HG03558 (cell line): ENCODE data around the gene NEDD4L.

Source experiments
- ATAC-seq: cut with Tn5 transposase; IDR thresholded peaks from one replicate; pipeline ENCODE4 v1.9.1; 2021; ENCODE audit warnings: moderate number of reproducible peaks; ENCODE audit not compliant: unreplicated experiment; ENCODE audit errors: extremely low read depth

NEDD4L gene

DNA sequence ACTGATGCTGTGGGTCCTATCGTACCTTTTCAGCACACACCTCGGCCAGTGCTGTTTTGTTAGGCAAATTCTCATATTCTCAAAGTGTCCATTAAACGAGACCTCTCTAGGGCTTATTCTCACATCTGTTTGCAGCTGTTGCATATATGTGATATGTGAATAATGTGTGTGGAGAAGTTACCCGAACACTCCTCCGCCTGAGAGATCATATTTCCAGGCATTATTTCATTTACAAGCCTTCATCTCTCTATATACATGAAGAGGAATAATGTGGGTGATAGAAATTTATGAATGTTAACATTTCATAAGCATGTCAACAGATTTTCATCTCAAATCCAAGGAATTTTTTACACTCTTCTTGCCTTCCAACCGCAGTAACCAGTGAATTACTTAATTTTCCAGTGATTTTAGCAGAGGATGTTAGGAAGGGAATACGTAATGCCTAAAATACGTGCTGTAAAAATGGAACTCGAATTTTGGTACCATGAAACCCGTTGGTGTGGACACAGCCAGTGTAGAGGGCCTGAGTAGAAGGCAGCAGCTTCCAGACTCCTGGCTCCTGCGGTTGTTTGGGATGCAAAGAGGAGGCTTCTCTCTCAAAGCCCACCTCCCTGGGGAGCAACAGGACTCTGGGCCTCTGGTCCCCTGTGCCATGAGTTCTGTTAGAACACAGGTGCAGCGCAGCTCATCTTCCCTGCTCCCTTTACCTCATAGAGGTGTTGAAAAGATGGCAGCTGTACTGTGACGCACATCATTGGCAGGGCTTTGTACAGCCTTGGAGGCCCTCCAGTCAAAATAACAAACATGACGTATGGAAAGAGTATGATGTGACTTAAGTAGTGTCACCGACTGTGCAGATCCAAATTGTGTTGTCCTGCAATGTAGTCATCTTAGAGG, 280.1 kb downstream of the NEDD4L start:
- no peak for ATAC-seq

DNA sequence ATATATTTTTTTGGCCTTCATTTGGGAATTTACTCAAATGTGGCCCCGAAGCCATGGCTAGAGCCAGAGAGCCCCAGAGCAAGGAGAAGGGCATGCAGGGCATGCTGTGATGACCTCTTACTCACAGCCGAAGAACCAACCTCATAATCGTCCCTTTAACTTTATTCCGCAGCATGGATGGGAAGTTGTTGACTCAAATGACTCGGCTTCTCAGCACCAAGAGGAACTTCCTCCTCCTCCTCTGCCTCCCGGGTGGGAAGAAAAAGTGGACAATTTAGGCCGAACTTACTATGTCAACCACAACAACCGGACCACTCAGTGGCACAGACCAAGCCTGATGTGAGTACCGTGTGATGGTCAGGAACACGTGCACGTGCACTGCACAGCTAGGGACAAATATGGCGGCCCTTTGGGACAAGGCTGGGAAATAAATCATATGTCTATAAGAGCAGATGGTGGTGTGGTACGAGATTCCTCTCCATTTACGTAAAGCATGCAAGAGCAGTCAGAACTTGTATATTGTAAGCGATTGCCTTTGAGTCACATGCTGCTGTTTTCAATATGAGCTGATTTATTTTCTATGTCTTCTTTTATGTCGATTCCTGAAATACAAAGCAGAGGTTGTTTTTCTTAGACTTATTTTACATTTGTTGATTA, 280.9 kb downstream of the NEDD4L start:
- no peak for ATAC-seq

DNA sequence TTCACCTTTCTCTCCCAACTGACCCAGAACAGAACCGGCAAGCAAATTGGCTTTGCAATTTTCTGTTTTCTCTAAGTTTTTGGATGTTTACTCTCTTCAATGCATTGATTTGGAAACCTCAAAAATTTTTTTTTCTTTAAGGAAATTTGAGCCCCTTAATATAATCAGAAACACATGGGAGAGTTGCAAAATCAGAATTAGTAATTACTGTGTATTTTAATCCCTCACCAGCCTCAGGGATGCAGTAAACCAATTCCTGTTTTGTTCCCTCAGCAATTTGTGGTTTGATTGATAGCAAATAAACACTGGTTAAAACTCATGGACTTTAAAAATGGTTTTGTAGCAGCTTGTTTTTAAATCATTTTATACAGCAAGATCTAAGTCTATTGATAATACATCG, 281.5 kb downstream of the NEDD4L start:
- ATAC-seq = no peak

DNA sequence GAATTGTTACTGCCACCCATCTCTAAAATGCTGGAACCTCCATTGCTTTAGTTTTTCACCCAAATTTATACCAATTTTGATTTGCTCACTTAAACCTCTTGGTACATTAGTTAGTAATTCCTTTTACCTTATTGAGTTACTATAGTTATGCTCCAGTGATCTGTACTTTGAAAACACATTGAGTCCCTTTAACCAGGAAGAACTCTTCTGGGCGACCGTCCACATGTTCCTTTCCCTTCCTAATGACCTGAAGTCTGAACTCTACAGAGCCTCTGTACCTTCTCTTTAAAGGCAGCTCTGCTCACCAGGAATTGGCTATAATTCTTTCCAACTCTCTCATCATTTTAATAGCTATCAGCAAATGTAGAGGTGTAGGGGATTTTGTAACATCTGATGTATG, 290.0 kb downstream of the NEDD4L start:
- ATAC-seq = no peak

DNA sequence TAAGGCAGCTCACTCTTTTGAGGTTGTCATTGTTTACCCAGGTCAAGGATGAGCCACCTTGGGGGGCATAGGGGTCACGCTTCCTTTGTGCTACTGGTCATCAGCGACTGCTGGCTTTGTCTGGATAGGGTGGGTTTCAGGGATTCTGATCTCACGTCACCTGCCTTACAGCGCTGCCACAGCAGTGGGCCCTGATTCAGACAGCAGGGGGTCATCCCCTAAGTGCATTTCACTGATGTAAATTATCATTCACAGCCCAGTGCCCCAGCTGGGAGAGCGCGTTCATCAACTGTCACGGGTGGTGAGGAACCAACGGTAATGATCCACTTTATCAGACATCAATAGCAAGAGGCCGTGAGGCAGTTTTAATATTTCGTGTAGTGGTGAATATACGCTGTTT, 291.2 kb downstream of the NEDD4L start:
- ATAC-seq = no peak

DNA sequence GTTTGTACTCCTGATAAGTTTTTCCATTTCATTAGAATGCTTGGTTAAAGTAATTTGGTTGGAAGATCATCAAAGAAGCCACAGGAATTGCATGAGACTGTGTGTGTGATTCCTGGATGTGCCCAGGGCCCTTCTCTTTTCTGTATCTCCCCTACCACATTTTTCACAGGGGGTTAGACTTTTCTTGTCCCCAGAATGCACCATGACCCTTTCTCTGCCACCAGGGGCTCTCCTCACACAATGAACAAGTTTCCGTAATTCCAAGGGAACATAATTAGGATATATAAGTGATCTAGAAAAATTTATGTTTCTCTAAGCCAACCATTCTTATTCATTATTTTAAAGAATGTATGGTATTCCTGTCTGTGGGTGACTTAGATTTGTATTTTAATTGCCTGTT, 291.8 kb downstream of the NEDD4L start:
- no peak for ATAC-seq

DNA sequence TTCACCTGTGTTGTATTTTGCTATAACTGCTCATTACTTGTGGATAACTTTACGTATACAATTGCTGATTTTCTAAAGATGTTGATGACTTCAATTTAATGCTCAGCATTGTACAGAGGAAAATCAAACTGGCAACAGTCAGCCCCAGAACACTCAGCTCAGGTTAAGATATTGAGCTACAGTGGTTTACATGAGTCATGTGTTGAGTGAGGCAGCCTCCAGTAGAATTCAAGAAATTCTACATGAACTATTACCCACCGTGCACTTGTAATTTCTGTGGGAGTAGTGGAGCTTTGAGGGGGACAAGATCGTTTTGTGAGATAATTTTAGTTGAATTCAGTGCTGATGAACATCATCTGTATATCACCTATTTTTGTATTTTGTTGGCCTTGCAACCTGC, 292.6 kb downstream of the NEDD4L start:
- no peak for ATAC-seq

DNA sequence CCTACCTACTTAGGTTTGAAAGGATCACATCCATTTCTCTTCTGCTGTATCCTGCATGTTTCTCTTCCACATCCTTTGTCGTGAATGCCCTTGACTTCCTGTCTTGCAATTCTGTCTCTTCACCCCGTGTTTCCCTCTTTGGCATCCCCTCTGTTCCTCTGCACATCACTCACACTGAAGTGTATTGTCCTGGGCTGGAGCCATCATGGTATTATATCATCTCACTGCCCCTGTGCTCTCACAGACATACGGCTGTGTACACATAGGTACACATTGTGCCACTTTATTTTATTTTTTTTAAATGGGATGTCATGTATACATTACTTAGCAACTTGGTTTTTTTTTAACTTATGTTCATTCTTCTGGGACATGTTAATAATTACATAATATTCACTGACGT, 293.3 kb downstream of the NEDD4L start:
- no peak for ATAC-seq

DNA sequence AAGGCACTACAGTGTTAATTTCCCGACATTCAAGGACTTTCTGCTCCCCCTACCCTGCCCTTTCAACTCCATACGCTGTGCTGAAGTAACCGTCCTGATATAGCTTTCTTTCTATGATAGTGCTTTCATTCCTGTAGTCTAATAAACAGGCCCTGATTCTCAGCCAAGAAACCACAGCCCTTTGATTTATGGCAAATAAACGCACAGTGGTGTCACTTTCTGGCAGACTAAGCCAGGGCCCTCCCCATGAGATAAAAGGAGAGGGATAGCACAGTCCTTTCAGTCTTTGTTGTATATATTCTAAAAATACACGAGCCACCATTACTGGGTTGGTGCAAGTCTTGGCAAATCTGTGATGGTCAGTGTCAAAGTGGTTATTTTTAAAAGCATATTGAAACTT, 293.7 kb downstream of the NEDD4L start:
- no peak for ATAC-seq

DNA sequence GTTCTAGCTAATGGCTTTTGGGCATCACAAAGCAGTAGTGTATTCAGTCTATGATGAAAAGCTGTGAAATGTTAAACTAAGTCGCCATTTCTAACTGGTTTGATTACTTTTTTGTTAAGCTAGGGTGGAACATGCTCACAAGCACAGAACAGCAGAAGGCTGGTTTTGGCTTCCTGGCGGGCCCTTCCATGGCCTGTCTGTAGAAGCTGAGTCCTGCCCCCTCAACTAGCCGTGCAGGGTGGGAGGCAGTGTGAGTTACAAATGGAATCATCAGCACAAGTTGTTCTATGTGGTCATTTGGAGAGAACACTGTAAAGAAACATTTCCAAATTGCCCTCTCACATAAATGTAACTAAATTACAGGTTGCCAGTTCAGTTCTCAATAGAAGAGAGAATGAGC, 294.1 kb downstream of the NEDD4L start:
- no peak for ATAC-seq

DNA sequence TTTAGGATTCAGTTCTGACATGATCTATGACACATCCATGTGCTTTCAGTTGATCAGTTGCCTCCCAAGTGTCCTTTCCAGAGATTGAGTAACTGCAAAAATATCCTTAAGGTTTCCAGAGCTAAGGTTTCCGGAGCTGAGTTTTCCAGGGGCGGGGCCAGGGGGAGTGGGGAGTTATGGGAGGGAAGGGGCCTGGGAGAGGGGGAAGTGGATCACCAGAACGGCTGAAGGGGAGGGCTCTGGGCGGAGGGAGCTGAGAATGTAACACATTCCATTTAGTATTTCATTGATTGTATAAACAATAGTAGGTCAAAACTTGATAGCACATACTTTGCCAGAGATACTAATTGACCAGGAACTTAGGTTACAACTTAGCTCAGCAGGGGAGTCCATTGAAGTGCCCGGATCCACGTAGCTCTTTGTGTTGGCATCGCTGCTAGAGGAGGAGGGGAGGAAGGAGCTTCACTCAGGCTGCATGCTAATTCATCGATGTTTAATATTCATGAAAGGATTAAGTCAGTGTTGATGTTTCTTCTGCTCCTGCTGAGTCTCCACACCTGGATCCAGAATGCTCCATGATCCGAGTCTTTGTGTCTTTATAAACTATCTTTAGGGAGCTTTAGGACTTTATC, 295.1 kb downstream of the NEDD4L start:
- ATAC-seq = no peak

DNA sequence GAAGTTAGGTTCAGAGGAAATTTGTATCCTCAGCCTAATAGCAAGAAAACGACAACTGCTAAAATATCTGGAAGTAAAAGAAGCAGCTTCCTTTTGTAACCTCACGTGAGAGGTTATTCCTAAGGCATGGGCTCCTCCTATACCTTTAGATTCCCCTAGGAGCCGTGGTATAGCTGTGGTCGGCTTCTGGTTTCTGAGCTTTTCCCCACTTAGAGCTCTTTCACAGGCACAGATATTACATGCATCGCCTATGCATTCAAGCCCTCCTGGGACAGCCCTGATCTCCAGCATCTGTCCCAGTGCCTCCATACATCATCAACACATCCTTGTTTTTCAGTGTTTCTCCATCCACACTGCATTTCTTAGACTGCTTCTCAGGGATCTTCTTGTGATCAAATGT, 295.9 kb downstream of the NEDD4L start:
- ATAC-seq = no peak

DNA sequence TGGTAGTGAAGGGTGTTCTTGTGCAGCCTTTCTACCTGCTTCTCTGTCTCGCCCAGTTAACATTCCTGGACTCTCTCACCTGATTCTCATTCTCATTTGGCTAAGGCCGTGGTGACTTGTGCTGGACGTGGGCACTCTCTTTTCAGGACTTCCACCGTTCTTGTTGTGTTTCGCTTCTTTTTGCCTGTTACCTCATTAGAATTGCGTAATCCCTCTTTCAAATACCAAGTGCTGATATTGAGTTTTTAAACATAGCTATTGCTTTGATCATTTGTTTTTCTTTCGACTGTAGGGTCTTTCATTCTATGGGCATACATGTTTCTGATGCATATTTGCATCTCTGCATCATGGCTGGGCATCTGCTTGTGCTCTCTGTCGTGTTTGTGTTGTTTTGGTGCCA, 297.9 kb downstream of the NEDD4L start:
- ATAC-seq = no peak

DNA sequence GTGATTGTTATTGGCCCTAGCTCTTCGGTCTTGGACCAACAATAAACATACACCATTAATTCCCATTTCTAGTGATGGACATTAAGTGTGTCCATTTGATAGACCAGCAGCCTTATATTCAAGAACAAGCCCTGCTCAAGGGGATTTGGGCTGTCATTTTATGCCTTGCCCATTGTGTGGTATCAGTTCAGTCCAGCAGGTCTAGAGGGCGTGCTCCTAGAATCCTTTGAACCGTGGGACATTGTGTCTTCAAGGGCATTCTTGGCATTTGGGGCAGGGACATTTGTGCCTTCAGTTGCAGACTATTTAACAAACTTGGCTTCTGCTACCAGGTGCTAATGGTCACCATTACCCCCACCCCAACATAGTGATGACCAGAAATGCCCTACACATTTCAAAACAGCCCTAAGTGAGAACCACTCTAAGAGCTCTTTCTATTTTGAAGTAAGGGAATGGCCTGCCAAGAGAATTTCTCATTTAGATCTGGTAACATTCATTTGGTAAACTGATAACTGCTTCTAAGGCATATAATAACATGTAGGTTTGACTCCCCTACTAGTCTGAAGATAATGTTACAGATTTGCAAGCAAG, 300.1 kb downstream of the NEDD4L start:
- ATAC-seq = no peak

DNA sequence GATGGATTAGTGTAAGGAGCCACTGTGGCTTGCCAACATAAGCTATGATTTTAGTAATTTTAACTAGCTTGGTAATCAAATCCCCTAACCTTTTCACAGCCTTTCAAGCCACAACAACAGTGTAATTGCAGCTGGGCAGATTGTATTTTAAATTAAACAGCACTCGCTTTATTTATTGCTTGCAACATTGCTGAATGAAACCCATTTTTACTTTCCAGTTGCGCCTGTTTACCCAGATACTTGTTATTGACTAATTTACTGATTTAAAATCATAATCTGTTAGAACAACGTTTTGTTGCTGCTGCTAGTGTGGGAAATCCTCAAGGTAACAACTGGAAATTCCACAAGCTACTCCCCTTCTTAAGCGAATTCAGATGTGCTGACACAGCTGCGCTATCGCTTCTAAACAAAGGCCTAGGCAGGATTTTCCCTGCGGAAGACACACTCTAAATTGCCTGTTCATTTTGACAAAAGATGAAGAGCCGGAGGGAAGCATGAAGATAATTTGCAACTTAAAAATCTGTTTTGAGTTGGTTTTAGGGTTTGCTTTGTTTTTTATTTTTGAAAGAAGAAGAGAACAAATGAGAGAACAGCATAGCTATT, 300.9 kb downstream of the NEDD4L start:
- ATAC-seq = no peak

DNA sequence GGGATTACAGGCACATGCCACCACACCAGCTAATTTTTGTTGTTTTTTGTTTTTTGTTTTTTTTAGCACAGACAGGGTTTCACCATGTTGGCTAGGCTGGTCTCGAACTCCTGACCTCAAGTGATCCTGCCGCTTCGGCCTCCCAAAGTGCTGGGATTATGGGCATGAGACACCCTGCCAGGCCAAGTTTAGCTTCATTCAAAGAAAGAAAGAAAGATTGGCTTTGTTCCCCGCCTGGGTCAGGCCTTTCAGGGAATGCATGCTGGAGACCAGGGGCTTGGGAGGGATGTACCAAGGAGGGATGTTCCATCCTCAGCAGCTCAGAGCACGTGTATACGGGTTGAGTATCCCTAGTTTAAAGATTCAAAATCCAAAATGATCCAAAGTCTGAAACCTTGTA, 301.8 kb downstream of the NEDD4L start:
- no peak for ATAC-seq

DNA sequence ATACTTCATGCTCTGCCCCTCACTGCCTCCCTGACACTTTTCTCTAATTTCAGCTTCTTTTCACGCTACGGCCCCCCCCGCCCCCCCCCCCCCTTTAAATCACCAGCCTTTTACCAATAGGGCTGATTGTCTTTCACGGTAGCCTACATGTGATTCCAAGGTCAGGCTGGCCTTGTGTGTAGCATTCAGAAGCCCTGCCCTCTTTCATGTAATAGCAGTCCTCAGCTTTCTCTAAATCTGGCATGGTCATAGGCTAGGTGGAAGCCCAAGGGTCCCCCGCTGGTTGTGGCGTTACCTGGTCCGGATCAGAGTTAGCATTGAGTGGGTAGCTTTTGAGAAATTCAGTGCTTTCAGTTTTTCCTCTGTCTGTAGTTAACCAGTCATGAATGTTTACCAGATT, 303.1 kb downstream of the NEDD4L start:
- ATAC-seq = no peak

DNA sequence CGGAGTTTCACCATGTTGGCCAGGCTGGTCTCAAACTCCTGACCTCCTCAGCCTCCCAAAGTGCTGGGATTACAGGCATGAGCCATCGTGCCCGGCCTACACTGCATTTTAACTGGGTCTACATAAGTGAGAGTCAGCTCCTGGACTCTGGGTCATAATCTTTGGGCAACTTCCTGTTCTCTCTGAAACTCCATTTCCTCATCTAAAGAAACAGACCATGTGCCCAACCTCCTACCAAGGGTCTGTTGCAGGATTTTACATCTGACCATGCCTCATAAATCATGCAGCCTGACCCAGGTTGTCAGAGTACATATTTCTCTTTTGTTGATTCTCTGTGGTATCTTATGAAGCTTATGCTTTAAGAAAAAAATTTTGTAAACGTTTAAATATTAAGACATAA, 304.5 kb downstream of the NEDD4L start:
- no peak for ATAC-seq

DNA sequence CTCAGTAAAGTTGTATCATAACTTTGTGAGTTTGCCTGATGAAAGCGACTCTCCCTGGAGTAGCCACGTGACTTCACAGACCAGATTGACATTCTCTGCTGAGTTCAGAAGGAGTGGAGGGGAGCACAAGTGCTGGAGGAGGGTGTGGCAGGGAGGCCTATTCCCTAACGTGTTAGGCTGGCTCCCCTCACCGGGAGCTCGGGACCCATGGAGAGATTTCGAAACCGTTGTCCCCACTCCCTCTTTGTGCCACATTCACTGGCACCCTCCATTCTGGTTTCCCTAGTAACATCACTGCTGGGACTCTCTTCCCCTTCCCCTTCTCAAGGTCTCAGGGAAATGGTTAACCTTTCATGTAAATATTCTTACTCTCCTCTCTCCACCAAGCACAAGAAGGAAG, 304.9 kb downstream of the NEDD4L start:
- ATAC-seq = no peak

DNA sequence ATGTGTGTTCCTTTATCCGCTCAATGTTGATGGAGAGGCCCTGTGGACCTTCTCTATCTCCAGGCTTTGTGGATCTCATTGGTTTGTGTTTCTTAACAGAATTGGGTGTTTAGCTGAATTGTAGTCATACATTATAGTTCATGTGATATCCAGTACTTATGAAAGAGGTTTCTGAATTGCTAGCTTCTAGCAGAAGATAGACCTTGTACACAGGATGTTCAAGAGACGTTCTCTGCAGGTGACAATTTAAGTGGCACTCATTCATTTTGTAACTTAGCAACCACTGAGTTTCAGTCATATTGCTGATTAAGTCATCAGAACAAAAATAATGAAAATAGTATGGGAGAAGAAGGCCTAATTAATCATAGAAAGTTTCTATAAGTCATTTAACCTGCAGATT, 305.6 kb downstream of the NEDD4L start:
- no peak for ATAC-seq

DNA sequence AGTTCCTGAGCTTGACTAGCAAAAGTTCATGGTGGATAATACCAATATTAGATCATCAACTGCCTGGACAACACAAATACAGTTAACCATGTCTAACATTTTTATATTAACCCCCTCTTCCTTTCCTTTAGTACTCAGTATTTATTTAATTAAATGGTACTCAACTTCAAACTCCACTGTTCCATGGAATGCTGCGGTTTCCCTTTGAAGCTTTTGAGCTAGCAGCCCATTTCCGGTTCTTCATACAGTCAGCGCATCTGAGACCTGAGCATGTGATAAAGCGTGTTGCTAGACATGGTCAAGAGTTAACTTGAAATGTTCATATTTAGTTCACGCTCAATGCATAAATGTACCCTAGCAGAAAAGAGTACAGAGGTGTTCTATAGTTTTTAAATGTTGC, 306.5 kb downstream of the NEDD4L start:
- ATAC-seq = no peak
